GM19468 (cell line): ENCODE measurements around the gene TLK2.
"Not testable (repeated sequence)": the region's sequence is repeated elsewhere in the genome, so short reads cannot be mapped to it uniquely, and the experiment has no call there.

ENCODE experiments used
- ATAC-seq: cut with Tn5 transposase; IDR thresholded peaks from one replicate; pipeline ENCODE4 v1.9.1; 2021; ENCODE audit warnings: mild to moderate bottlenecking, moderate library complexity, moderate number of reproducible peaks; ENCODE audit not compliant: unreplicated experiment; ENCODE audit errors: extremely low read depth

The TLK2 gene

DNA sequence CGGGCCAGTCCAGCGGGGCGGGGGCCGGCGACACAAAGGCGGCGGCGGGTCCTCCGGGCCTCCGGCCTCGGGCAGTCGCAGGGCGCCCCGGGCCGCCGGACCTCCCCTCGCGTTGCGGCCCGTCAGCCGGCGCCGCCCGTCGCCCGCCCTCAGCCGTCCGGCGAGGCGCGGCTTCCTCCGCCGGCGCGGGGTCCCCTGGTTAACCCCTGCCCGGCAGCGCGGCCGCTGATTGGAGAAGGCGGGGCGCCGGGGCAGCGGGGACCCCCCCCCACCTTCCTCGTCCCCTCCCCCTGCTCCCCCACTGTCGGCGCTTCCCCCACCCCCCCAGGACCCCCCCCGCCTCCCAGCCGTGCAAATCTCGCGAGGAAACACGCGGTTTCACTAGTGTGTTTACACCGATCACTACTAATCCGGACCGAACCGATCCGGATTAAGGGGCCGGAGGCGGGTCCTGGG is at the start of gene TLK2:
TLK2 (plus strand) TSS at position 402 of the 456 bp plus-strand sequence. CDS start 2,301 bp downstream, outside the sequence.
- ATAC-seq: peak; percentile 48

- not testable (repeated sequence) for ATAC-seq
Observed at GRCh38 chr17:62435251-62435650, 43.4 kb upstream of the TLK2 start.

- ATAC-seq: not testable (repeated sequence)
Observed at GRCh38 chr17:62441181-62441580, 37.4 kb upstream of the TLK2 start.

- ATAC-seq: no peak
Observed at GRCh38 chr17:62444063-62444462, 34.6 kb upstream of the TLK2 start.

GRCh38 chr17:62445791-62446190 is 32.8 kb upstream of the TLK2 start:
- not testable (repeated sequence) for ATAC-seq

- not testable (repeated sequence) for ATAC-seq
Observed at GRCh38 chr17:62452195-62452594, 26.4 kb upstream of the TLK2 start.

GRCh38 chr17:62453041-62453440 is 25.6 kb upstream of the TLK2 start:
- ATAC-seq: not testable (repeated sequence)

DNA sequence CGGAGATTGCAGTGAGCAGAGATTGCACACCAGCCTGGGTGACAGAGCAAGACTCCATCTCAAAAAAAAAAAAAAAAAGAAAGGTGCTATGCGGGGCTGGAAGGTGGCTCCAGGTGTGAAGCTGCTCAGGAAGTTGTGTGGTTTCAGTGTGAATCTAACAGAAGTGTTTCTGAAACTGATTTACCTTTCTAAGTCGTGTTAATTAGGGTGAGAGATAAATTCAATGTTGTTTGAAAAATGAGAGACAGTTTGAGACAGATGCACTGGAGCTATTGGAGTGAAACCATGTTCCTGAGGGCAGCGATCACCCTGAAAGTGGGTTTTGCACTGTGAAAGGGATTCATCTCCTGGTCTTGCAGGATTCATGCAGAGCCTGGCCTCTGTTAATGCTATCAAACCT is 25.0 kb upstream of the TLK2 start:
- ATAC-seq: not testable (repeated sequence)

GRCh38 chr17:62454111-62454510 is 24.5 kb upstream of the TLK2 start:
- ATAC-seq: peak; percentile 40

DNA sequence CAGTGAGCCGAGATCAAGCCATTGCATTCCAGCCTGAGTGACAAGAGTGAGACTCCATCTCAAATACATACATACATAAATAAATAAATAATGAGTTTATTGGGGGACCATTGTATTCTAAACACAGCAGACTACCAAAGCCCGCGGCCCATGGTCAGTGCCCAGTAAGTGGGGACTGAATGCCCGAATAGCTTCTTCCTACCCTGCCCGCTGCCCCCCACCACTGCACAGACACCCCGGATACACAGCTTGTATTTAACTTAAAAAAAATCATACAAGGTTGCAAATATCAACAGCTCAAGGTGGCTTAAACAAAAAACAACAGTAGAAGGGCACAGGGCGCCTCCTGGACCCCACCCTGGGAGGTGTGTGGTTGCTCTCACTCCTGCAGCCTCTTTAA is 22.6 kb upstream of the TLK2 start:
- no peak for ATAC-seq

- not testable (repeated sequence) for ATAC-seq
Observed at GRCh38 chr17:62458483-62458882, 20.1 kb upstream of the TLK2 start.

- ATAC-seq: not testable (repeated sequence)
Observed at GRCh38 chr17:62464422-62464821, 14.2 kb upstream of the TLK2 start.

DNA sequence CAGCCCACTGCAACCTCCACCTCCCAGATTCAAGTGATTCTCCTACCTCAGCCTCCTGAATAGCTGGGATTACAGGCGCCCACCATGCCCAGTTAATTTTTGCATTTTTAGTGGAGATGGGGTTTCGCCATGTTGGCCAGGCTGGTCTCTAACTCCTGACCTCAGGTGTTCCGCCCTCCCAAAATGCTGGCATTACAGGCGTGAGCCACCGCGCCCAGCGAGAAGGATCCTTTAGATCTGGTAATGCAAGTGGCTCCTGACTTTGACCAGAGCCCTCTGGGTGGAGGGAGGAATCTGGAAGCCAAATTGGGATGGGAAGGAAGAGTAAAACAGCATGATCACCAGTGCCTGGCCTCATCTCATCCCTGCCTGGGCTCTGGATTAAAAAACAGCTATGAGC is 13.4 kb upstream of the TLK2 start:
- not testable (repeated sequence) for ATAC-seq

- ATAC-seq: not testable (repeated sequence)
Observed at GRCh38 chr17:62470666-62471379, 7.8 kb upstream of the TLK2 start.

DNA sequence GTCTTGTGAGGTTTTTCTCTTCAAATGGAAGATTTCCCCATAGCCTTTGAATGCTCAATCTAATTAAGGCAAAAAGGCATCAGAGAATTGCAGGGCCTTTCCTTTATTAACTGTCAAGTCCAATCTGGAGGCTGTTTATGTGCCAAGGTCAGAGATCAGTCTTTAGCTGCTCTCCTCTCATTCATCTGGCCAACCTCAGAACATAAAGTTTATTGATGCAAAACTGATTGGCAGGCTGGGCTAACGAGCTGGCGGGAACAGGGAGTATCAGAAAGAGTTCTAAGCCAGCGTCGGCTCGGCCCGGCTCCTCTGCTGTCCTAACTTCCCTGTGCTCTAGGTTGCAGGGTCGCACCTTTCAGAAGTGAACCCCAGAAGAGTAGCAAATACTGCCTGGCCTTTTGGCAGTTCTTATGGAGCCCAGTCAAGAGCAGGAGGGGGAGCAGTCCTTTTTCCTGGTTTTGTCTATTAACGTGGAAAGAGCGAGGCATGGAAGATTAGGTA is 7.2 kb upstream of the TLK2 start:
- ATAC-seq: not testable (repeated sequence)

GRCh38 chr17:62473030-62473982 is 5.3 kb upstream of the TLK2 start:
- ATAC-seq: not testable (repeated sequence)

DNA sequence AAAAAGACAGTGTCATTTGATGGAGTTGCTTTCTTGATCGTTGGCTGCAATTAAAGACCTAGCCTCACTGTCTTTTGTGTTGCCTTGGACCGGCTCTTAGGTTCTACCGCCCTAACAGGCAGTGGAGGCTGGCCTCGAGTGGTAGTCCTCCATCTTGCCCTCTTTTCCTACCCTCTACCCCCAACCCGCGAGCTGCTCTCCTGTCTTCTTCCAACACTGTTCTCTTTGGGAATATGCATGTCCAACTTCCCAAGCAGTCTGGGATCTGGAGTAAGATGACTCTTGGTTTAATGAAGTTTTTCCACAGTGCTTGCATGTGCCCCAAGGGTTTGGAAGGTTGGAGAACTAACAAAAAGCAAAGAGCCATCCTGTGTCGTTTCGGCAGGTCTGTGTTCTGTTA is 1.5 kb upstream of the TLK2 start:
- ATAC-seq: not testable (repeated sequence)

GRCh38 chr17:62477718-62478408 is 762 bp upstream of the TLK2 start:
- peak; percentile 11 for ATAC-seq

- peak; percentile 15 for ATAC-seq
Observed at GRCh38 chr17:62478880-62479638, 434 bp downstream of the TLK2 start.
